AG04449 (cell line): ENCODE data around the gene RAD51B.

Experiments
- CTCF ChIA-PET: fragments of 350-600 bp; formaldehyde crosslinking; extraction: SDS; loops from one replicate; lab custom pipeline; 2021; ENCODE audit warnings: antibody characterized with exemption; lab: Yijun Ruan, JAX
- POLR2A ChIA-PET: fragments of 400-600, 350-600 bp; formaldehyde crosslinking; extraction: SDS; loops from one replicate; lab custom pipeline; 2020; ENCODE audit warnings: antibody characterized with exemption, inconsistent platforms; lab: Yijun Ruan, JAX
- DNase-seq: peaks from one replicate; pipeline ENCODE4 v3.0.0-alpha.2; 2010; ENCODE audit warnings: low read depth, low spot score
- H3K4me3 ChIP-seq: 2 replicates; pipeline ENCODE4 v1.5.1; 2011; ENCODE audit warnings: low read depth, mild to moderate bottlenecking, control low read depth, low read length
- TF ChIP-seq, protein P1 (sequence below): IDR thresholded peaks from one replicate; pipeline ENCODE4 v1.5.1; 2011; ENCODE audit warnings: mild to moderate bottlenecking, moderate library complexity, low read length, control low read depth, inconsistent platforms; ENCODE audit not compliant: insufficient read depth; ENCODE audit errors: missing control alignments

The RAD51B gene

DNA sequence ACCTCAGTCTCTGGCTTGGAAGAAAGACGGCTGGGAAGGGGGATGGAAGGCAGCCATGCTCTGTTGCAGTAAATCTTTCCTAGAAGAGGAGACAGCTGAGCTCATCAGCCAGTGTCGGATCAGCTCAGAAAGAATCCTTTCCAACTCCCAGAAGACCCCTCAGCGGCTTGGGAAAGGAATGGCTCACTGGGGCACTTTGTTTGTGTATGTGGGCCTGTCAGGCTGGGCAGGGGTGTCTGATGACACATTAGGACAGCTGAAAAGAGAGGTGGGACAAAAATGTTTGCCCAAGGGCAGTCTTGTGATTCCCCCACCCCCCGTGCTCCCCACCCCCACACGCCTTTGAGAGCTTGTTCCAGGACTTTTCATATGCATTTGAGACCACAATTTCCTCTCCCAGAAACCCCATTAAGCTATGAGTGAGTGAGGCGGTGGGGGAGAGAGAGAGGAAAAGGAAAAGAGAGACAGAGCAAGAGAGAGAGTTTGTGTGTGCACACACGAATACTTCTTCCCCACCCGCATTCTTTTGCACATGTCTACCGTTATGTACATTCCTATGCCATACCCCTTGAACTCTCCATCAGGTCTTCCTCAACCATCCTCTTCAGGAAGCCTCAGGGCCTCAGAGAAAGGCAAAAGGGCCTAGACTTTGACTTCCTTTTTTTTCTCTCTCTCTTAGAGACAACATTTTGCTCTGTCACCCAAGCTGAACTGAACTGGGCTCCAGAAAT is 774.4 kb downstream of the RAD51B start:
- ChIA-PET CTCF (interaction anchor here (0.7 to 0.9 kb wide), 2 partner anchors 13 to 70 kb away, joined by 3 read pairs; no protein-coding TSS in a partner anchor), POLR2A (interaction anchor here (0.5 to 1.0 kb wide), 2 partner anchors 8 to 194 kb away, joined by 3 to 4 read pairs; no protein-coding TSS in a partner anchor)
- H3K4me3 ChIP-seq, result no peak overlapping the region
- TF ChIP-seq, protein P1, sequence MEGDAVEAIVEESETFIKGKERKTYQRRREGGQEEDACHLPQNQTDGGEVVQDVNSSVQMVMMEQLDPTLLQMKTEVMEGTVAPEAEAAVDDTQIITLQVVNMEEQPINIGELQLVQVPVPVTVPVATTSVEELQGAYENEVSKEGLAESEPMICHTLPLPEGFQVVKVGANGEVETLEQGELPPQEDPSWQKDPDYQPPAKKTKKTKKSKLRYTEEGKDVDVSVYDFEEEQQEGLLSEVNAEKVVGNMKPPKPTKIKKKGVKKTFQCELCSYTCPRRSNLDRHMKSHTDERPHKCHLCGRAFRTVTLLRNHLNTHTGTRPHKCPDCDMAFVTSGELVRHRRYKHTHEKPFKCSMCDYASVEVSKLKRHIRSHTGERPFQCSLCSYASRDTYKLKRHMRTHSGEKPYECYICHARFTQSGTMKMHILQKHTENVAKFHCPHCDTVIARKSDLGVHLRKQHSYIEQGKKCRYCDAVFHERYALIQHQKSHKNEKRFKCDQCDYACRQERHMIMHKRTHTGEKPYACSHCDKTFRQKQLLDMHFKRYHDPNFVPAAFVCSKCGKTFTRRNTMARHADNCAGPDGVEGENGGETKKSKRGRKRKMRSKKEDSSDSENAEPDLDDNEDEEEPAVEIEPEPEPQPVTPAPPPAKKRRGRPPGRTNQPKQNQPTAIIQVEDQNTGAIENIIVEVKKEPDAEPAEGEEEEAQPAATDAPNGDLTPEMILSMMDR, result no peak
- no peak for DNase-seq

DNA sequence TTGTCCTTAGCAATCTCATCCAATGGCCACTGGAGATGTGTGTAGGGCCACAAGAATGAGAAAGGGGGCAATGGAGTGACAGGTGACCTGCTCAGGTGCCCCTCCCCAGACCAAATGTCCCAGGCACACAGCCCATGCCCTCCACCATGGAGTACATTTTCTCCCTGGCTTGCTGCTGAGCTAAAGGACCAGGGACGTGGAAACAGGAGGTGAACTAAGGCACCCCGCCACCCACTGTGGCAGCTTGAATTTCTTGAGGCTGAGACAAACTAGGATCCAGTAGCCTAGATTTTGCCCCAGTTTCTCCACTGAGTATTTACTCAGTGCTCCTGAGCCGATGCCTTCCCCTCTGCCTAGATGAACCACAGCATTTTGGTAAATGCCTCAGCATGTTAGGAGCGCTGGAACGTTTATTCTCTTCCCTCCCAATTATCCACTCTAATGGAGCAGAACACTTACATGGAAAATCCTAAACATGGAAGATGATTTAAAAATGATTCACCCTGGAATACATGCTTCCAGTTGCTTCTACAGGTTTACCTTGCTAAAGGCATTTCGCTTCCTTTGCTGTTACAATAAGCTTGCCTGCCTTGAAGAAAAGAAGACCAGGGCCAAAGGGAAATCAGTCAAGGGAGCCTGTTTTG is 775.3 kb downstream of the RAD51B start:
- no peak for DNase-seq
- TF ChIP-seq, protein P1, result no peak
- H3K4me3 ChIP-seq, result no peak overlapping the region
- ChIA-PET CTCF (no interaction called here), POLR2A (interaction anchor here (0.5 kb wide), 1 partner anchor 194 kb away, joined by 3 read pairs; no protein-coding TSS in a partner anchor)

DNA sequence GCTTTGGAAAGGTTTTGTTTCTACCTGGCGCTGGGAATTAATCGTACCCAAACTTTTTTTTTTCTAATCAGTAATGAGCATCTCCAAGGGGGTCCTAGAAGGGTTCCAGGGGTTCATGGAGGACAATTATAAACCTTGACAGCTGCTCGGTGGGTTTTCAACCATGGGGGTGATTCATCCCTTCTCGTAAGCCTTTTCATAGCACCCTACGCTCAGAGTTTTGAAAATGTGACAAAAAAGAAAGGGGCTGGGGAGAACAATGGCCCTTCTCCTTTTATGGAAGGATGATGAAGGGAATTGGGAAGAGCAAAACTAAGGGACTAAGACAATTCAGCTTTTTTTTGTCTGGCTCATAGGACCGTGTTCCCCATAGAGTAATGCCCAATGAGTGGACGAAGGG is 776.6 kb downstream of the RAD51B start:
- ChIA-PET POLR2A (interaction anchor here (0.7 kb wide), 1 partner anchor 536 kb away, joined by 3 read pairs; no protein-coding TSS in a partner anchor), CTCF (interaction anchor here (1.3 to 1.4 kb wide), 2 partner anchors 47 to 248 kb away, joined by 3 read pairs; no protein-coding TSS in a partner anchor)
- TF ChIP-seq, protein P1, result no peak
- H3K4me3 ChIP-seq, result no peak overlapping the region
- DNase-seq, result no peak

DNA sequence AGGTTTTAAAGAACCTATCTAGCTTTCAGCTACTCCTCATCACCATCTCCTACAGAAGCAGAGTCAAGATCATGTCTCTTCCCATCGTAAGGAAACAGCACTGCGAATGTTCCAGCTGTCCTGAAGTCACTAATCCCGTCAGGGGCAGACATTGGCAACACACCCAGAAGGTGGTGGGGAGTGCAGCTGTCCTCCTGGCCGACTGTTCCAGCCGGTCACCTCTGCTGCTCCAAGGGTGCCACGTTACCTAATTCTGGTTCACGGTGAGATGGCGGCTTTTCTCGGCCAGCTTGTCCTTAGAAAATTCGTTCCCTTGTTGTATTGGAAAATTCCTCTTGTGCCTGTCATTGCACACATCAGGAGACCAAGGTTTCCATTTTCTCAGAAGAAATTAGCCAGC is 777.1 kb downstream of the RAD51B start:
- POLR2A ChIA-PET, result interaction anchor here (0.7 kb wide), 1 partner anchor 536 kb away, joined by 3 read pairs; no protein-coding TSS in a partner anchor
- CTCF ChIA-PET, result interaction anchor here (1.3 to 1.4 kb wide), 2 partner anchors 47 to 247 kb away, joined by 3 read pairs; no protein-coding TSS in a partner anchor
- H3K4me3 ChIP-seq, result no peak overlapping the region
- DNase-seq, result no peak
- TF ChIP-seq, protein P1, result no peak

DNA sequence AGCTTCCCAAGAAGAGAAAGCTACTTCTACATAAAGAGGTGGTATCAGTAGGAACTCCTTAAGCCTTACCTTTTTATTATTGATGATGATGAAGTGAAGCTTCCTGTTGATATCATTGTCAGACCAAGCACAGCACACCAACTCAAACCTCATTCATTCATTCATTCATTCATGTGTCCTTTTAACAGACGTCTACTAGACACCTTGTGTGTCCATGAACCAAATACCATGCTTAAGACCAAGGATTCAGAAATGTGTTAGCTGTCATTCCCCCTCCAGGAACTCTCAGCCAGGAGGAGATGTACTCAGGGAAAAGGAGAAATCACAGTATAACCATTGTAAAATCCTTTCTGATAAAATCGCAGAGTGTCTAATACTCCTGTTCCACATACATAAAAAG is 778.5 kb downstream of the RAD51B start:
- TF ChIP-seq, protein P1, result no peak
- no peak overlapping the region for H3K4me3 ChIP-seq
- no peak for DNase-seq
- ChIA-PET POLR2A (no interaction called here), CTCF (no interaction called here)
